HG03159 (cell line): ENCODE results near the gene MRPL4.

Experiments used
- ATAC-seq: cut with Tn5 transposase; IDR thresholded peaks from one replicate; pipeline ENCODE4 v1.9.1; 2021; ENCODE audit warnings: mild to moderate bottlenecking, moderate library complexity; ENCODE audit not compliant: unreplicated experiment

MRPL4 gene

GRCh38 chr19:10286803-10287737, 35.1 kb downstream of the MRPL4 start, which contains the start of gene ICAM4:
Gene ICAM4, plus strand, starts transcription at chr19:10286955. Its CDS starts 58 bp downstream, at chr19:10287013.
- ATAC-seq, result no peak

GRCh38 chr19:10288662-10289166, 36.7 kb downstream of the MRPL4 start:
- ATAC-seq, result no peak

GRCh38 chr19:10289167-10289835, 37.3 kb downstream of the MRPL4 start:
- ATAC-seq, result no peak

GRCh38 chr19:10289836-10290356, 37.9 kb downstream of the MRPL4 start, which contains the start of gene ICAM5:
Gene ICAM5, plus strand, starts transcription at chr19:10289952. Its CDS starts 92 bp downstream, at chr19:10290044.
- ATAC-seq, result no peak

GRCh38 chr19:10290357-10290875, 38.4 kb downstream of the MRPL4 start:
- no peak for ATAC-seq

GRCh38 chr19:10290876-10291553, 39.0 kb downstream of the MRPL4 start:
- no peak for ATAC-seq

GRCh38 chr19:10291554-10292205, 39.7 kb downstream of the MRPL4 start:
- no peak for ATAC-seq

GRCh38 chr19:10292206-10292788, 40.3 kb downstream of the MRPL4 start:
- ATAC-seq, result peak; percentile 45

- ATAC-seq, result no peak
Observed at GRCh38 chr19:10292789-10293636, 41.0 kb downstream of the MRPL4 start.

GRCh38 chr19:10293637-10294367, 41.8 kb downstream of the MRPL4 start:
- no peak for ATAC-seq

GRCh38 chr19:10294368-10294697, 42.3 kb downstream of the MRPL4 start:
- ATAC-seq, result no peak

- no peak for ATAC-seq
Observed at GRCh38 chr19:10295305-10295846, 43.4 kb downstream of the MRPL4 start.

GRCh38 chr19:10295847-10296591, 44.0 kb downstream of the MRPL4 start:
- no peak for ATAC-seq

- ATAC-seq, result no peak
Observed at GRCh38 chr19:10299545-10300458, 47.8 kb downstream of the MRPL4 start.

- ATAC-seq, result no peak
Observed at GRCh38 chr19:10305139-10305806, 53.3 kb downstream of the MRPL4 start.

- no peak for ATAC-seq
Observed at GRCh38 chr19:10306327-10306726, 54.3 kb downstream of the MRPL4 start.
